Endothelial cell of umbilical vein (primary cell): ENCODE results near the gene NAV3. TPM values are rescaled to one million over a fixed set of nuclear protein-coding genes. Genes with fewer than 3 reads are reported as not detected.

ENCODE experiments used
- BruUV-seq: library from RNA; stranded (reverse); fragments of 400-500 nt; replicated peaks from 2 replicates; lab custom pipeline; 2021; lab: Mats Ljungman, UMichigan
- CTCF ChIA-PET: fragments of 300-600, 350-600 bp; sonication (Branson Sonifier 250); formaldehyde crosslinking; loops from one replicate; lab custom pipeline; 2021; ENCODE audit warnings: antibody characterized with exemption, inconsistent platforms; lab: Charles Lee
- POLR2A ChIA-PET: fragments of 300-600, 350-600 bp; sonication (Branson Sonifier 250); formaldehyde crosslinking; loops from one replicate; lab custom pipeline; 2021; ENCODE audit warnings: antibody characterized with exemption, inconsistent platforms; lab: Charles Lee
- DNase-seq: peaks from one replicate; pipeline ENCODE4 v3.0.0-alpha.2; 2011; ENCODE audit warnings: low read depth, low spot score
- FAIRE-seq: peaks from 2 replicates; lab custom pipeline; 2011; peaks lifted over from hg19 to GRCh38; lab: Jason Lieb, UNC
- H2AFZ ChIP-seq: 2 replicates; pipeline ENCODE4 v1.6.0; 2012; ENCODE audit warnings: low read depth, low read length, control low read depth, inconsistent platforms
- H3K27ac ChIP-seq: 2 replicates; pipeline ENCODE4 v1.5.1; 2011; ENCODE audit warnings: low read depth, mild to moderate bottlenecking, control low read depth, low read length, moderate library complexity; ENCODE audit not compliant: insufficient read depth
- H3K27me3 ChIP-seq, 2 experiments: 2 replicates each; pipeline versions ENCODE4 v1.6.0 to v1.6.1; 2011; ENCODE audit warnings: low read length in 2 of 2, mixed read lengths in 1 of 2; ENCODE audit not compliant: control insufficient read depth in 2 of 2, insufficient read depth in 2 of 2
- H3K36me3 ChIP-seq, 2 experiments: 2 replicates in 1 of 2; 3 replicates in 1 of 2; pipeline ENCODE4 v1.5.1; 2011; ENCODE audit warnings: low read length in 2 of 2, mild to moderate bottlenecking in 1 of 2, moderate library complexity in 1 of 2; ENCODE audit not compliant: control insufficient read depth in 2 of 2, insufficient read depth in 2 of 2; ENCODE audit errors: extremely low read depth in 1 of 2
- H3K4me1 ChIP-seq: 3 replicates; pipeline ENCODE4 v1.5.1; 2011; ENCODE audit warnings: mild to moderate bottlenecking, low read length; ENCODE audit not compliant: control insufficient read depth, insufficient read depth; ENCODE audit errors: extremely low read depth
- H3K4me2 ChIP-seq: 2 replicates; pipeline ENCODE4 v1.6.1; 2011; ENCODE audit warnings: low read length, control low read depth, mixed read lengths; ENCODE audit not compliant: insufficient read depth
- H3K4me3 ChIP-seq, 3 experiments: fragments of 200-600 bp in 1 of 3; sonication (generic), shearing (Covaris generic) in 1 of 3; replicated peaks in 1 of 3; 2 replicates each; pipeline ENCODE4 v1.5.1; 2011 to 2016; ENCODE audit warnings: control low read depth in 3 of 3, low read length in 3 of 3, mild to moderate bottlenecking in 2 of 3, inconsistent platforms in 1 of 3, low read depth in 1 of 3, moderate library complexity in 1 of 3; ENCODE audit not compliant: insufficient read depth in 1 of 3
- H3K79me2 ChIP-seq: 2 replicates; pipeline ENCODE4 v1.6.0; 2012; ENCODE audit warnings: low read length, inconsistent platforms; ENCODE audit not compliant: control insufficient read depth, insufficient read depth
- H3K9ac ChIP-seq: replicated peaks from 2 replicates; pipeline ENCODE3; 2011; ENCODE audit warnings: low read length, control low read depth; ENCODE audit not compliant: insufficient read depth; ENCODE audit errors: extremely low read depth
- H3K9me1 ChIP-seq: replicated peaks from 3 replicates; pipeline ENCODE4 v1.6.0; 2011; ENCODE audit warnings: mild to moderate bottlenecking, low read length; ENCODE audit not compliant: control insufficient read depth, insufficient read depth; ENCODE audit errors: extremely low read depth
- H3K9me3 ChIP-seq: replicated peaks from 2 replicates; pipeline ENCODE4 v1.5.1; 2012; ENCODE audit warnings: low read length, inconsistent platforms; ENCODE audit not compliant: control insufficient read depth, insufficient read depth
- H4K20me1 ChIP-seq: replicated peaks from 2 replicates; pipeline ENCODE3; 2011; ENCODE audit warnings: mild to moderate bottlenecking, low read length; ENCODE audit not compliant: control insufficient read depth, insufficient read depth; ENCODE audit errors: extremely low read depth
- CTCF ChIP-seq, 2 donors: IDR thresholded peaks; 1 replicate in 1 of 2; 2 replicates in 1 of 2; pipeline ENCODE4 v1.5.1; 2011; ENCODE audit warnings: low read length in 2 of 2, mild to moderate bottlenecking in 2 of 2, moderate library complexity in 2 of 2, control low read depth in 1 of 2, inconsistent platforms in 1 of 2, low read depth in 1 of 2; ENCODE audit not compliant: insufficient read depth in 1 of 2; ENCODE audit errors: extremely low read depth in 1 of 2
- EZH2 ChIP-seq: IDR thresholded peaks from 2 replicates; pipeline ENCODE4 v1.6.1; 2012; ENCODE audit warnings: borderline replicate concordance, low read depth, mild to moderate bottlenecking, moderate library complexity, low read length, inconsistent platforms; ENCODE audit not compliant: severe bottlenecking
- FOS ChIP-seq: IDR thresholded peaks from 2 replicates; pipeline ENCODE4 v1.6.1; 2011; ENCODE audit warnings: mild to moderate bottlenecking, low read length, moderate library complexity, borderline replicate concordance; ENCODE audit not compliant: insufficient read depth
- GATA2 ChIP-seq: IDR thresholded peaks from 2 replicates; pipeline ENCODE4 v1.7.0; 2011; ENCODE audit warnings: low read depth, mild to moderate bottlenecking, moderate library complexity, mixed read lengths, low read length; ENCODE audit not compliant: insufficient read length, insufficient read depth
- JUN ChIP-seq: IDR thresholded peaks from 2 replicates; pipeline ENCODE4 v1.6.1; 2011; ENCODE audit warnings: borderline replicate concordance, low read depth; ENCODE audit not compliant: insufficient read length, insufficient read depth
- MAX ChIP-seq: IDR thresholded peaks from 2 replicates; pipeline ENCODE4 v1.6.1; 2011; ENCODE audit not compliant: insufficient read depth, insufficient read length
- MYC ChIP-seq: IDR thresholded peaks from one replicate; pipeline ENCODE4 v1.6.1; 2011; ENCODE audit warnings: mild to moderate bottlenecking, low read depth, low read length
- POLR2A ChIP-seq: IDR thresholded peaks from 2 replicates; pipeline ENCODE4 v1.6.1; 2012; ENCODE audit warnings: low read depth, mild to moderate bottlenecking, control low read depth, low read length
- POLR2AphosphoS5 ChIP-seq: IDR thresholded peaks from 2 replicates; pipeline ENCODE4 v1.6.1; 2012; ENCODE audit warnings: low read depth, mild to moderate bottlenecking, control low read depth, low read length, moderate library complexity; ENCODE audit not compliant: insufficient read depth
- dilution Hi-C: fragments of 300-500 bp; cut with MboI; formaldehyde crosslinking; loops from one replicate; pipeline ENCODE4 v1.15.0; 2019; ENCODE audit warnings: low sequenced_read_pairs; ENCODE audit not compliant: extremely low pct_ligation_motif_present
- intact Hi-C: fragments of 100-400 bp; cut with micrococcal nuclease; formaldehyde crosslinking; loops from one replicate; pipeline ENCODE4 v1.10.0; 2022
- polyA plus RNA-seq, 4 experiments: library from polyadenylated mRNA; depleted of rRNA in 3 of 4; stranded (reverse) in 3 of 4; unstranded in 1 of 4; fragments of >200 nt; gene quantifications; 2 replicates each; pipeline versions ENCODE4 v1.2.1 to v1.2.3, GENCODE V29; 2011 to 2012; ENCODE audit warnings: missing spikeins in 1 of 4
- total RNA-seq: library from RNA; stranded (reverse); gene quantifications from 2 replicates; pipeline ENCODE4 v1.2.3, GENCODE V29; 2021

NAV3 gene
- total and polyA plus RNA-seq, 2 donors (not counting 3 experiments of a cell fraction or from before 2014, with no cell fraction given), result 6.7 to 40.1 TPM

GRCh38 chr12:77786675-77787074, 44.0 kb upstream of the NAV3 start:
- CTCF ChIA-PET, result interaction anchor here (1.2 kb wide), 1 partner anchor 139 kb away, joined by 3 read pairs; no protein-coding TSS in a partner anchor
- intact Hi-C loops, result no loop called here
- Histone ChIP-seq H3K9me1 (no peaks in the 10 kb centered on the region), H3K79me2 (no peaks in the 10 kb centered on the region), H4K20me1 (no peaks in the 10 kb centered on the region), H3K9ac (no peak overlapping the region), H3K4me3 (no peak overlapping the region), H2AFZ (no peak overlapping the region), H3K9me3 (no peaks in the 10 kb centered on the region), H3K4me1 (no peaks in the 10 kb centered on the region), H3K36me3 (no peaks in the 10 kb centered on the region), H3K27me3 (no peaks in the 10 kb centered on the region), H3K27ac (no peak overlapping the region), H3K4me2 (no peak overlapping the region)
- BruUV-seq, result no TSS peak
- DNase-seq (no peak), FAIRE-seq (no peak)
- dilution Hi-C loops, result no loop called here
- TF ChIP-seq MAX (no peak), POLR2AphosphoS5 (no peak), FOS (no peak), CTCF (IDR thresholded peaks at IDR 0.05; ENCODE audit: extremely low read depth in 1 of 2, insufficient read depth in 1 of 2, low read depth in 1 of 2, low read length in 2 of 2) (no peak), POLR2A (no peak), JUN (no peak), EZH2 (no peak), MYC (no peak), GATA2 (no peak)
- POLR2A ChIA-PET, result no interaction called here
